Activated CD8-positive, alpha-beta memory T cell treated with anti-CD3 and anti-CD28 coated beads, Interleukin-2, amount 50 U/mL, for 24 hours (primary cell): Measurements from ENCODE around the gene DSC1.

Source experiments
- DNase-seq: peaks from one replicate; pipeline ENCODE4 v3.0.0-alpha.2; 2020; ENCODE audit errors: extremely low read depth

DSC1 gene

DNA sequence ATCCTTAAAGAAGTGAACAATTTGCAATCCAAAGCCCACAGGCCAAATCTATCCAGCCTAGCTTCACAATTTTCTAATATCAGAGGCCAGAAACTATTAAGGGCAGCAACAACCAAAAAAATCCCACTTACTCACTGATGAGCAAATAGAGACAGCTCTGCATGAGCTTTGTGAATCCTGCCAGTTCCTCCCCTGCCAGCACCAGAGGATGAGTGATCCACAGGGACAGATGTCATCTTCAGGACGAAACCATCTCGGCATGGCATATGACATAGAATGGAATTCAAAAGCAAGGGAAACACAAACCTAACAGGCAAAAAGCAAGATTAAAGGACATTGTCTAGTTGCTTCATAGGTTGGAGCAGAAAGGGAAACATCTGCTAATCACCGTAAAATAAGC lies 58.2 kb downstream of the DSC1 start:
- no peak for DNase-seq

DNA sequence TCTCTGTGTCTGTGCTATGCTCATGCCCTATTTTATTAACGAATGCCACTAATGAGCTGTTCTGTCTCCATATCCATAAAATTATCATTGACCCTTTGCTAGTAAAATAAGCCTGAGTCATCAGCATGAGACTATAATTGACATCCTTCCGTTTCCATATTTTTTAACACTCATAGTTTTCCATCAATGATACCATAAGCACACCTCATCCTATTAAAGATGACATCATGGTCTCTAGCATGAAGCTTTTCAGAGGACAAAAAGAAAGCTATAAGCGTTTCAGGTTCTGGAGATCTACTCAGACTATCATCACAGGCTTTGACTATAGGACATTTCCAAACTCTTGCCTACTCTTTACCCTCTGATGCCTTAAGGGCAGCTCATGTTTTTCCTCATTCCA lies 59.2 kb downstream of the DSC1 start:
- DNase-seq = no peak

DNA sequence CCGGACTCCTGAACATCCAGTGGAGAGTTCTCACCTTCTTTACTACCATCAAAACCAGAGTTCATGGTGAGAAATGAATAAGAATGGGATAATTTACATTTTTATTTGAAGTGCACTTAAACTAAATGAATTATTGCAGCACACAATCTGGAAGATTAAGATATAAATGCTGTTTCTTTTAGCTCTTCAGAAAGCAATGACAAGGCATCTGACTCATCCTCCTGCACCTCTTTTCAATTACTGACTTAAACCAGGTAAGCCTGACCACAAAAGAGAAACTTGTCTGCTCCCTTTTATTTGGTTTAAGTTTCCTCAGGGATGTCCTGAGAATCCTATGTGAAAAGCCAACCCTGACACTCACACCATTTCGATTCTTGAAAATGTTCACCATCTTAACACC lies 59.7 kb downstream of the DSC1 start:
- DNase-seq = no peak

DNA sequence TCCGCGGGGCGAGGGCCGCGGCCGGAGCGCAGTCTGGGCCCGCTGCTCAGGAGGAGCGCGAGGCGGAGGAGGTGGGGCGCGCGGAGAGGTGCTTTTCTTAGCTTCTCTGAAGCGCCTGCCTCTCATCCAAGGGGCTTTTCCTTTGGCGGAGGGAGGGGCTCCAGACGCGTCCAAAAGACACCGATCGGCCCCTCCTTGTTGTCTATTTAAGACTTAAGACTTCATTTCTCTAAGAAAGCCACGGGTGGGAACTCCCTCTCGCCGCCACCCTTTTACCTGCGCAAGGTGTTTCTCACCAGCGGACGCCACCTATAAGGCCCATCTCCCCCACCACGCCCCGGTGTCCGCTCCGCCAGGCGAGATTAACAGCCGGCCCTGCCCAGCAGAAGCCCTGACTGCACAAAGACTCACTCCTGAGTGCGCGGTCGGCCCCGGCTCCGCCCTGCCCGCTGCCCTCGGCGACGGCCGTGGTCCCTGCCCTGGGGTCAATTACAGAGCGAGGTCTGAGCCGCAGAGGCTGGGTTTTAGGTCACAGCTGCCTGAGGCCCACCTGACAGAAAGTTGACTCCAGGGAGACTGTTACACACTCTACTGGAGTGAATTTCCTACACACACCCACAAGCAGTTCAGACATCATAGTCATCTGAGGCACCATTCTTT lies 60.5 kb downstream of the DSC1 start, which contains the start of gene DSC2:
Gene DSC2, minus strand, starts transcription at position 397 of the 660 bp plus-strand sequence. CDS start 450 bp downstream, outside the sequence.
- no peak for DNase-seq

DNA sequence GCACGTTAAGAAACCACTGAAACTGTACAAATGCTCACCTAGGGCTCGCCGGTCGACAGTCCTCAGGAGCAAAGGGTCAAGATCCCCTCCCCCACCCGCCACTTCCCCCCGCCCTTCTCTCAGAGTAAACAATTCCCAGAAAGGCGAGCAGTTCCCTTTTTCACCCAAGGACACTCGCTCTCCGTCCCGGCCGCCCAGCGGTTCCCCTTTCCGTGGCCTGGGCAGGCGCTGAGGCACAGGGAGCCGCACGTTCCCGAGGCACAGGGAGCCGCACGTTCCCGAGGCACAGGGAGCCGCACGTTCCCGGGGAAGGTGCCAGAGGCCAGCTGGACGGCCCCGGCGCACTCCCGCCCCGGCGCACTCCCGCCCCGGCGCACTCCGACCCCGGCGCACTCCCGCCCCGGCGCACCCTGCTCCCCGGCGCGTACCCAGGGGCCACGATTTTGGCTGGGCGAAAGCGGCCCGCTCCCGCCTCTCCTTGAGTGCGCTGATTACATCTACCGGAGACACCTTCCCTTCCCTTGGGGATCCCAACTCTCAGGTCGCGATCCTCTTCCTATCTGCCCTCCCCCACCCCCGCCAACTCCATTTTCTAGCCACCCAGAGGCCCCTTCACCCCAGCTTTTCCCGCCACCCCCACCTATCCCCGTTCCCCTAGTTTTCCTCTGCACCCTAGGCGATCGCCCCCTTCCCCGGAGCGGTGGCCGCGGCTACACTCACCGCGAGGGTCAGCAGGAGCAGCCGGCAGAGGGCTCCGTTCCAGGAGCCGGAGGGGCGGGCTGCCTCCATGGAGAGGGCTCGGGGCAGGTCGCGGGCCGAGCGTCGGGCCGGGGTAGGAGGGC lies 61.3 kb downstream of the DSC1 start:
- no peak for DNase-seq

DNA sequence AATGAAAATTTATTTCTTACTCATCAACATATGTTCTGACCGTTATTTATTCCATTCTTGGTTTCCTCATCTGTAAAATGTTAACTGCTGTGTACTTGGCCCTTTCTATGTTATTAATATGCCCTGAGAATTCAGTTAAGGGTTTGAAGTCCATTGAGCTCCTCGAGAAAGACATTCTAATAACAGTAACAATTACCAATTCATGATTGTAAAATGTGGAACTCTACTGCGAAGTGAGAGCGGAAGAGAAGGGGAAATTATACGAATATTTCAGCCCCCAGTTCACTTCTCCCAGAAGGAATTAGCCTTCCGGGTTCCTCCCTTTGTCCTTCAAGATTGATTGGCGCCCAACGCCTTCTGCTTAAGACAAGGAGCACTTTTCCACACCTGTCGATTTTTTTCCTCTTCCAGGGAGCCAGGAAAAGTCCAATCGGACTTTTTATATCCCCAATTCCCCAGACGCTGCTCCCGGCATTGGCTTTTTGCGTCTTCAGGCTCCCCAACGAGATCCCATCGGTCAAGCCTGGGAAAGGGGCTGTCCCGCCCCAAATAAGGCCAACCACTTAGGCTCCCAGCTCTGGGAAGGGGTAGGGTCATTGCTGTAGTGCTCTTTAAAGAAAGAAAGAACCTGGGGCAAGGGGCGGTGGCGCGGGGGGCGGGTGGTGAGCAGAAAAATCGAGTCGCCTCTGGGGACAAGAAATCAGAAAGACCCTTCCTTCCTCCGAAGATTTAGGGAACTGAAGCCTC lies 62.0 kb downstream of the DSC1 start:
- no peak for DNase-seq

DNA sequence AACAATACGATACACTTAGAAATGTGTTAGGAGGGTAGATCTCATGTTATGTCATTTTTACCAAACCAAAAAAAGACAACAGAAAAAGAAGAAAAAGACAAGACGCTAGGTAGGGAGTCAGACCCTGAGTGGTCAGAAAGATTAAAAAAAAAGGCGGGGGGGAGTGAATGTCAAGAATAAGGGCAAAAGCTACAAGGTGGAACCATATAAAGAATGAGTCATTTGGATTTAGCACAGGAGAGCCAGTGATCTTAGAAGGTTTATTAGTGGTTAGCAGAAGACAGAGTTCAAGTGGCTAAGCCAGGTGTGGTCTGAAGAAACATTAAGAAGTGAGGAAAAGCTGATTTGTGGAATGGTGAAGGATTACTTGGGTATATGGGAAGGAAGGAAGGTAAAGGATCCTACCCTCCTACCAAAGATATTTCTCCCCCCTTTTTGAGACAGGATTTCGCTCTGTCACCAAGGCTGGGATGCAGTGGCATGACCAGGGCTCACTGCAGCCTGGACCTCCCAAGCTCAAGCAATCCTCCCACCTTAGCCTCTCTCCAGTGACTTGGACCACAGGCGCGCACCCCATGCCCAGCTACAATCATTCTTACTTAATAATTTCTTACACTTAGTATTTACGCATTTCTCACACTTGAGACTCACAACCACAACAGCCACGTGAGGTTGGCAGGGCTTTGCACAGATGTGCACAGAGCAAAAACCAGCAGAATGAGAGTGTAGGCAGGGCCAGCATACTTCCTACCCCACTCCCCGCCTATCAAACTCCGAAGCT lies 63.0 kb downstream of the DSC1 start:
- no peak for DNase-seq

DNA sequence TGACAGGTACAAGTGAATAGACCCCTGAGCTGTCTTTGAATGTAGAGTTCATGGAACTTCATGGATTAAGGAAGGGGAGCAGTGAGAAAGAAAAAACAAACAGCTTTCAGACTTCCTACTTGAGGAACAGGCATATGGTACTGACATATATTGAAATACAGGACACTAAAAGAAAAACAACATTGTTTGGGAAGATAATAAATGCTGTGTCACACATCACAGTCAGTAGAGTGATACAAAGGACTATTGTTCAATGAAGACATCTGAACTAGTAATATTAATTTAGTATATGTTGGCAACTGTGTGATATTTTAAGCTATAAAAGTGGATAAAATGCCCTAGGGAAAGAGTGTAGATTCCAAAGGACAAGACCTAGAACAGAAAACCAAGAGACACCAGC lies 63.8 kb downstream of the DSC1 start:
- no peak for DNase-seq

DNA sequence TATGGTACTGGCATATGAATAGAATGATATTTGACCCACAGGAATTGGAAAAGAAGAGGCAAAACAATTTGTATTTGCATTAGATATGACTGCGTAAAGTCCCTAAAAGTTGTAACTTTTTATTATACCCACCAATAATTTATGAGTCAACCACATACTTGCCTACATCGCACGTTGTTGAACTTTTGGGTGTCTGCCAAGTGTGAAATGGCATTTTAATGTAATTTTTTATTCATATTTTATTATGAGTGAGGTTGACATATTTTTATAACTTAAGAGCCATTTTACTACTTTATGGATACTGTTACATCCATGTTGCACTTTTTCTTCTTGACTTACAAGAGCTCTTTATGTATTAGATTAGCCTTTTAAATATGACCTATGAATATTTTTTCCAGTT lies 65.0 kb downstream of the DSC1 start:
- DNase-seq = no peak

DNA sequence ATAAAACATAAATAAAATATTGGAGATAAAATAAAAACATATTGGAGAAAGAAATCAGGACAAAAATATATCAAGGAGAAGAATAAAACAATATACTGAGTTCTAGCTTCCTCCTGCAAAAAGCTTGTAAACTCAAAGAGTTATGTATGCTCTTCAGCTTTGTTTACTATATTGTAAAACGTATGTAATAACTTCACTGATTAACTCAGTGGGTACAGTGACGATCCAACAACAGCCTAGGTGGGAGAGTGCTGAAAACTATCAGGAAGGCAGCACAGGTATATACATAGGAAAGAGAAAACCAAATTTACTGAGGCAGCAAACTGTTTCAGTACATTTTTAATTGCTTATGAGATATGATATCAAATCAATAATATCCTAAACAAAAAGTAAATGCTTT lies 68.8 kb downstream of the DSC1 start:
- DNase-seq = no peak

DNA sequence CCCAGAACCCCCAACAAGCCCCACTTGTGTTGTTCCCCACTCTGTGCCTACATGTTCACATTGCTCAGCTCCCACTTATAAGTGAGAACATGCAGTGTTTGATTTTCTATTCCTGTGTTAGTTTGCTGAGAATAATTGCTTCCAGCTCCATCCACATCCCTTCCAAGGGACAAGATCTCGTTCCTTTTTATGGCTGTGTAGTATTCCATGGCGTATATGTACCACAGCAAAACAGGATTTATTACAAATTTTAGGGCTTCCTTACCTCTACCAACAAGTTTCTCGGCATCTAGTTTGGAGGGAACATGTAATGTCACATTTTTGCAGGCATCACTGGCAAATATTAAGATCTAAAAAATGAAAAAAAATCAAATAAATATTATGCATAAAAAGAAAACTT lies 69.4 kb downstream of the DSC1 start:
- no peak for DNase-seq

DNA sequence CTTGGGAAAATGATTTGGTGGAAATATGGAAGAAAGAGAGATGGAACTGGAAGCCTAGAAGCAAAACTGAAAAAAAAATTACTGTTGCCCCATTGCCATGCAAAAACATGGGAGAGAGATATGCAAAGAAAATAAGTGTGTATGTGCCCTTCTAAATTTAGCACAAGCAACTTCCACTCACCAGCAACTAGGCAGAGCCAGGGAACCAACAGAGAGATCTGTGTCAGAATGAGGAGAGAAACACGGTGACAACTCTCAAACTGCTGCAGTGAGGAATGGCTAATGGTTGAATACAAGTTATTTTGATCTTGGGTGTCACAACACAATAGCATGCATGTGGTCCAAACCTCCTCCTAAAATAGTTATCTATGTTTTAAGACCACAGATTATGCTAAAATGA lies 71.3 kb downstream of the DSC1 start:
- no peak for DNase-seq

DNA sequence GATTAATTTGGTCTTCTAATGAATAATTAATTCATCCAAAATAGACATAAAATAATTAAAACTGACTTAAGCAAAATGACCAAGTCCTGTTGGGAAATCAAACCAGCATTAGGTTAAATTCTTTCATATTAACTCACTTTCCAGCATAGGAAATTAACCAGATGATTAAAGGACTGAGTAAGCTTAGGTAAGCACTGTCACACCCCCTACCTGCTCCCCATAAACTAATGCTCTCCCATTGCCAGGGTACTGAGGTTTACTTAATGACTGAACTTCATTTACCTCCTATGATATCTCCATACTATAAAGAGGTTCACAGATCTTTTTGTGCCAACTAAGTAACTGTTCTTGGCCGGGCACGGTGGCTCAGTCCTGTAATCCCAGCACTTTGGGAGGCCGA lies 74.1 kb downstream of the DSC1 start:
- DNase-seq = no peak

DNA sequence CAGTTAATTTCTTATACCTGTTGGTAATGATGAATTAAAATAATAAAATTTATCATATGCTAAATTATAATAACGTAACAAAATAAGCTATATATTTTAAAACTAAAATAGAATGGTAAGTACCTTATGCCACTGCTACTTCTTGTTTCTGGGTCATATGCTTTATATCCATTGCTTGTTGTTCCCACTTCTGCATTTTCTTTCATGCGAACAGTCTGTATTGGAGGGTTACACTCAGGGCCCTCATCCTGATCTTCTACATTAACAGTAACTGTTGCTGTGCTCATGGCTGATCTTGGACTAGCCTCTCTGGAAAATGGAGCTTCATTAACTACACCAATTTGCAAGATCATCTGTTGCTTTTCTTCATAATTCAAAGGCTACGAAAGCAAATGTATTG lies 82.7 kb downstream of the DSC1 start:
- no peak for DNase-seq
